Caco-2 (cell line): Measurements from ENCODE around the gene EBF3. TPM values are rescaled to one million over a fixed set of nuclear protein-coding genes. Genes with fewer than 3 reads are reported as not detected.

ENCODE experiments used
- BruUV-seq: library from RNA; stranded (reverse); fragments of 400-500 nt; replicated peaks from 2 replicates; lab custom pipeline; 2021; lab: Mats Ljungman, UMichigan
- CTCF ChIA-PET: fragments of 300-600 bp; sonication (Branson Sonifier 250); formaldehyde crosslinking; loops from one replicate; lab custom pipeline; 2022; ENCODE audit warnings: antibody characterized with exemption; lab: Charles Lee
- POLR2A ChIA-PET: fragments of 300-600 bp; sonication (Branson Sonifier 250); formaldehyde crosslinking; loops from one replicate; lab custom pipeline; 2022; ENCODE audit warnings: antibody characterized with exemption; lab: Charles Lee
- DNase-seq, 2 experiments: peaks; one replicate each; pipeline versions ENCODE4 v3.0.0 to v3.0.0-alpha.2; 2020 to 2022
- H3K27me3 ChIP-seq: replicated peaks from 2 replicates; pipeline ENCODE4 v1.6.0; 2011; ENCODE audit warnings: low read length; ENCODE audit not compliant: control insufficient read depth, insufficient read depth
- H3K36me3 ChIP-seq: 2 replicates; pipeline ENCODE4 v1.5.1; 2011; ENCODE audit warnings: low read length; ENCODE audit not compliant: control insufficient read depth, insufficient read depth
- H3K4me1 ChIP-seq: fragments of 250-450 bp; sonication (Bioruptor Pico); 2 replicates; pipeline ENCODE4 v1.5.1; 2020; ENCODE audit warnings: mild to moderate bottlenecking
- H3K4me3 ChIP-seq: 2 replicates; pipeline ENCODE4 v1.5.1; 2011; ENCODE audit warnings: low read depth, mild to moderate bottlenecking, control low read depth, low read length
- H3K9me3 ChIP-seq: fragments of 250-450 bp; sonication (Bioruptor Pico); 2 replicates; pipeline ENCODE4 v1.5.1; 2020; ENCODE audit warnings: mild to moderate bottlenecking, moderate library complexity
- H3K27ac Mint-ChIP-seq: one replicate; pipeline ENCODE4 v1.8.0; 2022; ENCODE audit warnings: mixed read lengths; ENCODE audit not compliant: unreplicated experiment
- H3K27me3 Mint-ChIP-seq: one replicate; pipeline ENCODE4 v1.8.0; 2022; ENCODE audit warnings: mixed read lengths; ENCODE audit not compliant: insufficient read depth, unreplicated experiment
- H3K36me3 Mint-ChIP-seq: one replicate; pipeline ENCODE4 v1.8.0; 2022; ENCODE audit warnings: mild to moderate bottlenecking, mixed read lengths; ENCODE audit not compliant: insufficient read depth, unreplicated experiment
- H3K4me1 Mint-ChIP-seq: one replicate; pipeline ENCODE4 v1.8.0; 2022; ENCODE audit warnings: low read depth, mixed read lengths; ENCODE audit not compliant: unreplicated experiment
- H3K4me3 Mint-ChIP-seq: one replicate; pipeline ENCODE4 v1.8.0; 2022; ENCODE audit warnings: mild to moderate bottlenecking, moderate library complexity, mixed read lengths; ENCODE audit not compliant: unreplicated experiment
- H3K9me3 Mint-ChIP-seq: one replicate; pipeline ENCODE4 v1.8.0; 2022; ENCODE audit warnings: mixed read lengths; ENCODE audit not compliant: unreplicated experiment
- CTCF ChIP-seq, 2 experiments: fragments of 200-600 bp in 1 of 2; IDR thresholded peaks; 1 replicate in 1 of 2; 2 replicates in 1 of 2; pipeline versions ENCODE4 v1.5.1 to v1.8.0; 2011 to 2022; ENCODE audit warnings: antibody characterized with exemption in 1 of 2, control low read depth in 1 of 2, inconsistent platforms in 1 of 2, low read depth in 1 of 2, low read length in 1 of 2, mild to moderate bottlenecking in 1 of 2, moderate library complexity in 1 of 2; ENCODE audit not compliant: insufficient read depth in 1 of 2, severe bottlenecking in 1 of 2, unreplicated experiment in 1 of 2
- intact Hi-C: fragments of 100-400 bp; cut with micrococcal nuclease; formaldehyde crosslinking; loops from one replicate; pipeline ENCODE4 v1.10.0; 2022; ENCODE audit not compliant: unreplicated experiment
- total RNA-seq: library from RNA; stranded (reverse); gene quantifications from 2 replicates; pipeline ENCODE4 v1.2.3, GENCODE V29; 2022

The EBF3 gene
- total RNA-seq, 1 experiment from 2014 or later = 0.79 TPM

- Histone ChIP-seq H3K27me3 (no peaks in the 10 kb centered on the region), H3K4me3 (no peak overlapping the region), H3K36me3 (no peaks in the 10 kb centered on the region), H3K9me3 (no peaks in the 10 kb centered on the region), H3K4me1 (no peaks in the 10 kb centered on the region)
- no peaks in the 10 kb centered on the region for H3K36me3 Mint-ChIP-seq
- CTCF ChIA-PET = no interaction called here
- no peak overlapping the region for H3K4me3 Mint-ChIP-seq
- POLR2A ChIA-PET = no interaction called here
- no peak for TF ChIP-seq CTCF (IDR thresholded peaks at IDR 0.05; ENCODE audit: insufficient read depth in 1 of 2, low read depth in 1 of 2, low read length in 1 of 2, severe bottlenecking in 1 of 2, unreplicated experiment in 1 of 2)
- DNase-seq = no peak
- no peak overlapping the region for H3K27ac Mint-ChIP-seq
- intact Hi-C loops = no loop called here
- no peaks in the 10 kb centered on the region for H3K4me1 Mint-ChIP-seq
- H3K9me3 Mint-ChIP-seq = no peaks in the 10 kb centered on the region
- peaks cover 4% of the 10 kb centered on the region for H3K27me3 Mint-ChIP-seq
- no TSS peak for BruUV-seq
These were observed 18.5 kb downstream of the EBF3 start for GRCh38 chr10:129945526-129945925.

GRCh38 chr10:129945064-129945463 is 19.0 kb downstream of the EBF3 start:
- DNase-seq = no peak
- H3K4me1 Mint-ChIP-seq = no peaks in the 10 kb centered on the region
- BruUV-seq = no TSS peak
- H3K4me3 ChIP-seq = no peak overlapping the region
- intact Hi-C loops = no loop called here
- POLR2A ChIA-PET = no interaction called here
- no peak overlapping the region for H3K4me3 Mint-ChIP-seq
- H3K9me3 Mint-ChIP-seq = no peaks in the 10 kb centered on the region
- peaks cover 4% of the 10 kb centered on the region for H3K27me3 Mint-ChIP-seq
- no peaks in the 10 kb centered on the region for H3K4me1 ChIP-seq
- TF ChIP-seq CTCF (IDR thresholded peaks at IDR 0.05; ENCODE audit: insufficient read depth in 1 of 2, low read depth in 1 of 2, low read length in 1 of 2, severe bottlenecking in 1 of 2, unreplicated experiment in 1 of 2) = no peak
- CTCF ChIA-PET = no interaction called here
- no peaks in the 10 kb centered on the region for H3K36me3 Mint-ChIP-seq
- no peaks in the 10 kb centered on the region for H3K27me3 ChIP-seq
- H3K27ac Mint-ChIP-seq = no peak overlapping the region
- H3K36me3 ChIP-seq = no peaks in the 10 kb centered on the region
- no peaks in the 10 kb centered on the region for H3K9me3 ChIP-seq

- intact Hi-C loops = no loop called here
- CTCF ChIA-PET = no interaction called here
- Mint-ChIP-seq H3K4me3 (no peak overlapping the region), H3K9me3 (no peaks in the 10 kb centered on the region), H3K36me3 (no peaks in the 10 kb centered on the region), H3K4me1 (no peaks in the 10 kb centered on the region), H3K27me3 (peaks cover 6% of the 10 kb centered on the region), H3K27ac (no peak overlapping the region)
- Histone ChIP-seq H3K9me3 (no peaks in the 10 kb centered on the region), H3K4me1 (no peaks in the 10 kb centered on the region), H3K27me3 (no peaks in the 10 kb centered on the region), H3K4me3 (no peak overlapping the region), H3K36me3 (no peaks in the 10 kb centered on the region)
- TF ChIP-seq CTCF (IDR thresholded peaks at IDR 0.05; ENCODE audit: insufficient read depth in 1 of 2, low read depth in 1 of 2, low read length in 1 of 2, severe bottlenecking in 1 of 2, unreplicated experiment in 1 of 2) = no peak
- BruUV-seq = no TSS peak
- POLR2A ChIA-PET = no interaction called here
- DNase-seq = no peak
These were observed 19.6 kb downstream of the EBF3 start for GRCh38 chr10:129944456-129944855.
